GM23248 (cell line): Measurements from ENCODE around the gene ZSWIM9. TPM values are rescaled to one million over a fixed set of nuclear protein-coding genes. Genes with fewer than 3 reads are reported as not detected.

Source experiments
- DNase-seq: peaks from one replicate; pipeline ENCODE4 v3.0.0-alpha.2; 2015
- H2AFZ ChIP-seq: fragments of 200-600 bp; sonication (generic); 2 replicates; pipeline ENCODE4 v1.6.1; 2016; ENCODE audit warnings: antibody characterized with exemption
- H3F3A ChIP-seq: fragments of 200-600 bp; sonication (generic); 2 replicates; pipeline ENCODE4 v1.6.1; 2016; ENCODE audit warnings: mild to moderate bottlenecking, antibody characterized with exemption, mixed run types; ENCODE audit not compliant: insufficient read depth
- H3K27ac ChIP-seq: fragments of 200-600 bp; sonication (generic); 2 replicates; pipeline ENCODE4 v1.5.1; 2016; ENCODE audit warnings: mild to moderate bottlenecking
- H3K27me3 ChIP-seq: fragments of 200-600 bp; sonication (generic); replicated peaks from 2 replicates; pipeline ENCODE4 v1.6.1; 2016; ENCODE audit warnings: mild to moderate bottlenecking; ENCODE audit not compliant: insufficient read depth
- H3K36me3 ChIP-seq: fragments of 200-600 bp; sonication (generic); 2 replicates; pipeline ENCODE4 v1.6.1; 2016; ENCODE audit warnings: low read depth, mild to moderate bottlenecking
- H3K4me1 ChIP-seq: fragments of 200-600 bp; sonication (generic); 2 replicates; pipeline ENCODE4 v1.6.1; 2016; ENCODE audit warnings: mild to moderate bottlenecking; ENCODE audit not compliant: insufficient read depth
- H3K4me2 ChIP-seq: fragments of 200-600 bp; sonication (generic); one replicate; pipeline ENCODE4 v1.6.1; 2016; ENCODE audit warnings: mild to moderate bottlenecking; ENCODE audit not compliant: unreplicated experiment
- H3K4me3 ChIP-seq: fragments of 200-600 bp; sonication (generic); 2 replicates; pipeline ENCODE4 v1.5.1; 2016; ENCODE audit warnings: mild to moderate bottlenecking
- H3K79me2 ChIP-seq: fragments of 200-600 bp; sonication (generic); 2 replicates; pipeline ENCODE4 v1.6.1; 2016; ENCODE audit warnings: mild to moderate bottlenecking; ENCODE audit not compliant: insufficient read depth
- H3K9ac ChIP-seq: fragments of 200-600 bp; sonication (generic); 2 replicates; pipeline ENCODE4 v1.6.1; 2016; ENCODE audit warnings: mild to moderate bottlenecking
- H3K9me2 ChIP-seq: fragments of 200-600 bp; sonication (generic); 2 replicates; pipeline ENCODE4 v1.6.1; 2016; ENCODE audit warnings: mixed run types, mild to moderate bottlenecking, moderate library complexity; ENCODE audit not compliant: insufficient read depth
- H3K9me3 ChIP-seq: fragments of 200-600 bp; sonication (generic); one replicate; pipeline ENCODE4 v1.6.1; 2017; ENCODE audit warnings: low read depth
- H4K20me1 ChIP-seq: fragments of 200-600 bp; sonication (generic); 2 replicates; pipeline ENCODE4 v1.6.0; 2016; ENCODE audit not compliant: insufficient read depth
- EZH2 ChIP-seq: fragments of 200-600 bp; sonication (generic); IDR thresholded peaks from 2 replicates; pipeline ENCODE4 v1.6.1; 2018; ENCODE audit warnings: antibody characterized with exemption, mild to moderate bottlenecking; ENCODE audit not compliant: insufficient read depth, poor library complexity, severe bottlenecking
- EZH2phosphoT487 ChIP-seq: fragments of 200-600 bp; sonication (generic); IDR thresholded peaks from 2 replicates; pipeline ENCODE4 v1.6.1; 2018; ENCODE audit warnings: antibody characterized with exemption, moderate library complexity, mild to moderate bottlenecking, low read depth; ENCODE audit not compliant: insufficient read depth
- WGBS, 2 experiments: methylation state at CpG; one replicate each; pipeline ENCODE4 v1.1.6; 2015 to 2017; ENCODE audit warnings: low lambda C conversion rate in 2 of 2, low coverage in 1 of 2; ENCODE audit errors: missing lambda C conversion rate in 2 of 2; 5-methylcytosine and 5-hydroxymethylcytosine counted together
- in situ Hi-C: fragments of 300-500 bp; cut with MboI; formaldehyde crosslinking; loops from 2 replicates; pipeline ENCODE4 v1.15.0; 2020
- polyA plus RNA-seq: library from polyadenylated mRNA; unstranded; fragments of >200 nt; fragmentation: Nextera tagmentation; extraction: Ambion mirVana; gene quantifications from 2 replicates; pipeline ENCODE4 v1.2.1, GENCODE V29; 2016
- total RNA-seq: library from RNA; depleted of rRNA; stranded (reverse); fragments of >200 nt; shearing (Covaris generic); gene quantifications from 2 replicates; pipeline ENCODE4 v1.2.3, GENCODE V29; 2014

Gene ZSWIM9
- total and polyA plus RNA-seq, 2 experiments from 2014 or later: 0.88 to 4.3 TPM

DNA sequence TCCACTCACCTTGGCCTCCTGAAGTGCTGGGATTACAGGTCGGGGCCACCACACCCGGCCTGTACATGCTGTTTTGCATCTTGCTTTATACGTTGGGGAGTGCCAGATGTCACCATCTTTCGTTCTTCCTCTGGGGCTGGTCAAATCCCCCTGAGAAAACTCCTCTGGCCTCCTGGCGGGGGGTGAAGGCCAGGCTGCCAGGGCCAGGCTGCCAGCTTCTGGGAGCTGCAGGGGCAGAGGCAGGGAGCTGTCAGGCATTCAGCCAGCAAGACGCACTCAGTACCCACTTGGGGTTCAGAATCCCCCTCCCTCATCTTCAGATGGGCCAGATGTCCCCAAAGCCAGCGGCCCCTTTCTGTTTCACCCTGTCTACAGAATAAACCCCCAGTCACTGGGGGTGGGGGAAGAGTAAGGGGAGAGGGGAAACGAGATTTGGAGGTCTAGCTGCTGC is 16.1 kb downstream of the ZSWIM9 start:
- H3K9me2 ChIP-seq: no peaks in the 10 kb centered on the region
- 83 to 90% methylated on average over 8 of the region's 8 CpGs for WGBS, 2 experiments

DNA sequence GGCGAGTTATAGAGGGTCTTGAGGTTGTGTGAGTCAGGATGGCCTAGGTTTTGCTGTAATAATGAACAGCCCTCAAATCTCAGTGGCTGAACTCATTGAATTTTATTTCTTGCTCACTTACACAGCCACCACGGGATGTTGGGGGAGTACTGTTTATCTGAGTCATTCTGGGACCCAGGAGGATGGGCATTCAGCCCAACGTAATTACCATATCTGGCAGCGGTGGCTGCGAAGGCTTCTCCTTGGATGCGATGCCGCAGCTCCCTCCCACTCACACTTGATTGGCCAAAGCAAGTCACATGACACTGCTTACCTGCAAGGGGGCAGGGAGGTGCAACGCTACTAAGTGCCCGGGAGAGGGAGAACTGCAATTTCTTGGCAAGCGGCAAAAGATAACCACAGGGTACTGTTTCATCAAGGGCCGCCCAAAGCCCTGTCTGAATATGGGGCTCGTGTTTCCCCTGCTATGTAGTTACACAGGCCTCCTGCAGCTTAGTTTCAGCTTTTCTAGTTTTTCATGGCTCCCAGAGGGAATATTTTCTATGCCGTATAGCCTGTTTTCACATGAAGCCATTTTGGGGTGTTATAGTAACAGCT is 19.9 kb downstream of the ZSWIM9 start:
- in situ Hi-C loops: no loop called here
- TF ChIP-seq EZH2phosphoT487 (no peak), EZH2 (no peak)
- no peak overlapping the region for H3K9ac ChIP-seq
- no peaks in the 10 kb centered on the region for H3K27me3 ChIP-seq
- H3K9me3 ChIP-seq: no peaks in the 10 kb centered on the region
- H3K9me2 ChIP-seq: no peaks in the 10 kb centered on the region
- DNase-seq: no peak
- 80 to 85% methylated on average over 13 of the region's 13 CpGs for WGBS, 2 experiments
- H3K36me3 ChIP-seq: no peaks in the 10 kb centered on the region
- H3K4me2 ChIP-seq: no peak overlapping the region
- H3K27ac ChIP-seq: no peak overlapping the region
- no peak overlapping the region for H2AFZ ChIP-seq
- H3K4me3 ChIP-seq: no peak overlapping the region
- H4K20me1 ChIP-seq: no peaks in the 10 kb centered on the region
- H3F3A ChIP-seq: no peaks in the 10 kb centered on the region
- H3K4me1 ChIP-seq: no peaks in the 10 kb centered on the region
- no peaks in the 10 kb centered on the region for H3K79me2 ChIP-seq

More for the DNA sequence above, 16.1 kb downstream of the ZSWIM9 start:
- Histone ChIP-seq H3K9ac (no peak overlapping the region), H3K36me3 (peaks cover 4% of the 10 kb centered on the region; the same call in 1 of the 2 replicates), H3K4me2 (no peak overlapping the region), H3K79me2 (no peaks in the 10 kb centered on the region), H3K27ac (no peak overlapping the region), H3K9me3 (no peaks in the 10 kb centered on the region), H4K20me1 (no peaks in the 10 kb centered on the region), H3K4me1 (no peaks in the 10 kb centered on the region), H3F3A (no peaks in the 10 kb centered on the region), H2AFZ (no peak overlapping the region), H3K27me3 (no peaks in the 10 kb centered on the region), H3K4me3 (no peak overlapping the region)
- DNase-seq: no peak
- in situ Hi-C loops: no loop called here
- no peak for TF ChIP-seq EZH2phosphoT487
- TF ChIP-seq EZH2: no peak

DNA sequence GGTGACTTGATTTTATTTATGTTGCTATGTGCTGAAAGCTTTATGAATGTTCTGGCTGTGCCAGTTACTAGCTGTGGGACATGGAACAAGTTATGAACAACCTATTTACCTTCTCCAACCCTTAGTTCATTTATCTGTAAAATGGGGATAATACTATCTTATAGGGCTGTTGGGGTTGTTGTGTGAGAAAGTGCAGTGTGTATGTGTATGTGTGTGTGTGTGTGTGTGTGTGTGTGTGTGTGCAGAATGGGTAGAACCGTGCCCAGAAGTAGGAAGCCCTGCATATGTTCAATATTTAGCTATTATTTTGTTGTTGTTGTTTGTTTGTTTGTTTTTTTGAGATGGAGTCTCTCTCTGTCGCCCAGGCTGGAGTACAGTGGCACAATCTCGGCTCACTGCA is 20.4 kb downstream of the ZSWIM9 start:
- Histone ChIP-seq H2AFZ (no peak overlapping the region), H3F3A (no peaks in the 10 kb centered on the region), H3K27me3 (no peaks in the 10 kb centered on the region), H3K36me3 (no peaks in the 10 kb centered on the region), H3K79me2 (no peaks in the 10 kb centered on the region), H3K4me1 (no peaks in the 10 kb centered on the region), H3K4me3 (no peak overlapping the region), H3K9ac (no peak overlapping the region), H3K27ac (no peak overlapping the region), H3K9me2 (no peaks in the 10 kb centered on the region), H4K20me1 (no peaks in the 10 kb centered on the region), H3K9me3 (no peaks in the 10 kb centered on the region), H3K4me2 (no peak overlapping the region)
- DNase-seq: no peak
- TF ChIP-seq EZH2 (no peak), EZH2phosphoT487 (no peak)
- 96 to 97% methylated on average over 3 of the region's 3 CpGs for WGBS, 2 experiments
- in situ Hi-C loops: no loop called here

DNA sequence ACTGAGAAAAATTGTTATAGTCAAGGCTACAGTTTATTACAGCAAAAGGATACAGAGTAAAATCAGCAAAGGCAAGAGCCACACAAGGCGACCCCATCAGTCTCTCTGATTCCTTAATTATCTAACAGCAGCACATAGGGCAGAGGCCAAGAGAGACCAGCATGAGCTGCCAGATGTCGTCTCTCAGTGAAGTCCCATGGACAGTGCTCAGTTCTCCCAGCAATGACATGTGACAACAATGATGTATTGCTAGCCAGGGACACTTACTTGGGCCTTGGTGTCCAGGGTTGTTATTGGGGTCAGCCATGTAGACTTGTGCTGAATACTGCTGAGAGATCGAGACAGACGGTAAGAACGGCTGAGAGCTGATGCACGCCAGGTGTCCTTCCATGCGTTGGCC is 22.3 kb downstream of the ZSWIM9 start:
- H3K36me3 ChIP-seq: no peaks in the 10 kb centered on the region
- no peaks in the 10 kb centered on the region for H3F3A ChIP-seq
- H3K4me3 ChIP-seq: no peak overlapping the region
- 81% methylated on average over 7 of the region's 7 CpGs for WGBS, 2 experiments
- H3K9me3 ChIP-seq: no peaks in the 10 kb centered on the region
- no peak overlapping the region for H3K4me2 ChIP-seq
- no peaks in the 10 kb centered on the region for H3K27me3 ChIP-seq
- H3K9ac ChIP-seq: no peak overlapping the region
- no peak overlapping the region for H2AFZ ChIP-seq
- no peaks in the 10 kb centered on the region for H3K4me1 ChIP-seq
- H3K9me2 ChIP-seq: no peaks in the 10 kb centered on the region
- no peak for TF ChIP-seq EZH2phosphoT487
- no peak for TF ChIP-seq EZH2
- in situ Hi-C loops: no loop called here
- H3K79me2 ChIP-seq: no peaks in the 10 kb centered on the region
- no peaks in the 10 kb centered on the region for H4K20me1 ChIP-seq
- DNase-seq: no peak
- no peak overlapping the region for H3K27ac ChIP-seq
